Stimulated activated CD4-positive, alpha-beta T cell treated with anti-CD3 and anti-CD28 coated beads, Interleukin-1b, Interleukin-23, amount 100 ng/mL, for 1 hour (primary cell): ENCODE results near the gene ADAM11.
"Not testable (repeated sequence)": the region's sequence is repeated elsewhere in the genome, so short reads cannot be mapped to it uniquely, and the experiment has no call there.

Experiments used
- DNase-seq, 2 donors: peaks; one replicate each; pipeline ENCODE4 v3.0.0-alpha.2; 2020; ENCODE audit warnings: low read depth in 2 of 2

The ADAM11 gene, protein sequence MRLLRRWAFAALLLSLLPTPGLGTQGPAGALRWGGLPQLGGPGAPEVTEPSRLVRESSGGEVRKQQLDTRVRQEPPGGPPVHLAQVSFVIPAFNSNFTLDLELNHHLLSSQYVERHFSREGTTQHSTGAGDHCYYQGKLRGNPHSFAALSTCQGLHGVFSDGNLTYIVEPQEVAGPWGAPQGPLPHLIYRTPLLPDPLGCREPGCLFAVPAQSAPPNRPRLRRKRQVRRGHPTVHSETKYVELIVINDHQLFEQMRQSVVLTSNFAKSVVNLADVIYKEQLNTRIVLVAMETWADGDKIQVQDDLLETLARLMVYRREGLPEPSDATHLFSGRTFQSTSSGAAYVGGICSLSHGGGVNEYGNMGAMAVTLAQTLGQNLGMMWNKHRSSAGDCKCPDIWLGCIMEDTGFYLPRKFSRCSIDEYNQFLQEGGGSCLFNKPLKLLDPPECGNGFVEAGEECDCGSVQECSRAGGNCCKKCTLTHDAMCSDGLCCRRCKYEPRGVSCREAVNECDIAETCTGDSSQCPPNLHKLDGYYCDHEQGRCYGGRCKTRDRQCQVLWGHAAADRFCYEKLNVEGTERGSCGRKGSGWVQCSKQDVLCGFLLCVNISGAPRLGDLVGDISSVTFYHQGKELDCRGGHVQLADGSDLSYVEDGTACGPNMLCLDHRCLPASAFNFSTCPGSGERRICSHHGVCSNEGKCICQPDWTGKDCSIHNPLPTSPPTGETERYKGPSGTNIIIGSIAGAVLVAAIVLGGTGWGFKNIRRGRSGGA

GRCh38 chr17:44758414-44759085, at the start of gene ADAM11:
Gene ADAM11 (plus strand): TSS chr17:44758988. CDS start chr17:44759200, 212 bp downstream.
- no peak for DNase-seq

GRCh38 chr17:44719444-44719843, 39.3 kb upstream of the ADAM11 start:
- DNase-seq = no peak

GRCh38 chr17:44722254-44722653, 36.5 kb upstream of the ADAM11 start:
- DNase-seq = no peak

GRCh38 chr17:44726121-44726520, 32.7 kb upstream of the ADAM11 start:
- DNase-seq = not testable (repeated sequence)

DNA sequence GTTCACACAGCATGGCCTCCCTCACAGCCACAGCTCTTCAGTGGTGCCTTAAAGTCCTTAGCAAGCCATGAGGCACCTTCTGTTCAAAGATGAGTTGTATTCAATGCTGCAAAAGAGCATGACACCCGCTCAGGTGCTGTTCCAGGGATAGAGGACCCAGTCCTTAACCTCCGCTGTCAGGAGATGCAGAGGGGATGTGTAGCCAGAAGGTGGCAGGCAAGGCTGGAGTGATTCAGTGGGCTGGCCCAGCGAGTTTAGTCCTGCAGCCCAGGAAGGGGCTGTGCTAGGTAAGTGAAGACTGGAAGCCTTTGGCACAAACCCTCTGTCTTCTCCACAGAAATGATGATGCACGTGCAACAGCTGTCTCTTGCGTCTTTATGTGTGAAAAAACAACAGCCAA, 25.0 kb upstream of the ADAM11 start:
- DNase-seq = no peak

- DNase-seq = no peak
These were observed 24.5 kb upstream of the ADAM11 start for GRCh38 chr17:44734272-44734671.

DNA sequence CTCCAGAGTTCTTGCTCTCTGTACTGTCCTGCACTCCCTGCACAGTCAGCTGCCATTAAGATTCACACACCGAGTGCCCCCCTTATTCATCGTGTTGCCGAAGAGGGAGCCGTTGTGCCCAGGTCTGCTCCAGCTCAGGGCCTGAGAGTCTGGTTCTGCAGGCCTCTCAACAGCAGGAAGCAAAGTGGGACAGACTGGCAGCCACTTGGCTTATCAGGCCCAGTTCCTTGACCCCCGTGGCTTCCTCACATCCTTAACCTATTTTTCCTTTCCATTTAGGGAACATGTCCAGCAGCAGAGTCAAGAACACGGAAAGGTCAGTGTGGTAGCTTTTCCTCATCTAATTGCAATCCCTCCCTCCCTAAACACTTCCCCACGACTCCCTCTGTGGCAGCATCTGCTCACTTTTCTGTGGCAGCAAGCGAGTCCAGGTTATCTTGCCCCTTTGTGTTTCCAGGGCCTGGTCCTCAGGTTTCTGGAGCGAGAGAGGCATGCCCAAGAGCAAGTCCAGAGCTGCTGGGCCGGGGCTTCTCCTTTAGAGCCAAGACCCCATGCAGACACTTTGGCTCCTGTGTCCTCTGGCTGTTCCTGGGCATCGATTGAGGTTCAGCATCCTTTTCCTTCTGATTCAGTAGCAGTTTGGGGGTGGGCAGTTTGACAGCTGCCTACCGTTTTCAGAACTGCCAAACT, 22.1 kb upstream of the ADAM11 start:
- DNase-seq = no peak

GRCh38 chr17:44738214-44738906, 20.4 kb upstream of the ADAM11 start:
- DNase-seq = no peak

- no peak for DNase-seq
These were observed 17.5 kb upstream of the ADAM11 start for GRCh38 chr17:44741316-44741715.

DNA sequence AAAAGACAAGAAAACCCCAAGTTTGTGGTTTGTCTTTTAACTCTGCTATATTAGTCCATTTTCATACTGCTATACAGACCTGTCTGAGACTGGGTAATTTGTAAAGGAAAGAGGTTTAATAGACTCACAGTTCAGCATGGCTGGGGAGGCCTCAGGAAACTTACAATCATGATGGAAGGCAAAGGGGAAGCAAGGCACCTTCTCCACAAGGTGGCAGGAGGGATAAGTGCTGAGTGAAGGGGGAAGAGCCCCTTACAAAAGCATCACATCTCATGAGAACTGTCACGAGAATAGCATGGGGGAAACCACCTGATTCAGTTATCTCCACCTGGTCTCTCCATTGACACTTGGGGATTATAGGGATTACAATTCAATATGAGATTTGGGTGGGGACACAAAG, 13.5 kb upstream of the ADAM11 start:
- no peak for DNase-seq

- not testable (repeated sequence) for DNase-seq
These were observed 13.1 kb upstream of the ADAM11 start for GRCh38 chr17:44745738-44746137.

- no peak for DNase-seq
These were observed 11.2 kb upstream of the ADAM11 start for GRCh38 chr17:44747566-44747965.

DNA sequence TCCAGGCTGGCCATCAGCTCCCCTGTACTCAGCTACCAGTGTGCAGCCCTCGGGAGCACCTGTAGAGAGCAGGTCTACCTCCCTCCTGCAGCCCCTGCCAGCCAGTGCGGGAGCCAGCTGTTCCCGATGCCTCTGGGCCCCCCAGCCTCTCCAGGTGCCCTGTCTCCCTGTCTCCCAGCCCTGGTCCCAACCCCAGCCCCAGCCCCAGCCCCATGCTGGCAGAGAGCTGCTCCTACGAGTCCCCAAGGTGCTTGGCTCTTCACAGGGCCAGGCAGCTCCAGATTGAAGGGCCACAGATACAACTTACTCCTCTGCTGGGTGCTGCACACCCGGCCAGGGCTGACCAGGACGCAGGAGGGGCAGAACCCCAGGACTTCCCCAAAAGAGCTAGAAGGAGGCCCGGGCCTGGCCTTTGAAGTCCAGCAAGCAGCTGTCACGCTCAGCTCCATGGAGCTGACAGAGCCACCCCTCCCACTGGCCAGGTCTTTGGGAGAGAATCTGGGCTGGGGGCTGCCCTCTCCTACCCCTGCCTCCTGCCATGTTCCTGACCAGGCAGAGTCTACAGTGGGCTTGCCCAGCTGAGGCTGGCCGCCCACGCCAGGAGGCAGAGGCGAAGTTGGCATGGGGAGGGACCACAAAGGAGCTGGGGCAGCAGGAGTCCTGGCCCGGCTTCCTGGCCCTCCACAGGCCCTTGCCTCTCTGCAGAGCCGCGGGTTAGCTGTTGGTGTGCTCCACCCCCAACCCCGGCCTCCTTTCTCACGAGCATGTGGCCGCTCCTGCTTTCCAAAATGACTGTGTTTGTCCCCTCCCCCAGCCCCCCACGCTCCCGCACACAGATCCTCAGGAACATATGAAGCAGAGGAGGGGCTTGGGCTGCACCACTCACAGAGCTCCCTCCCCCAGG, 9.5 kb upstream of the ADAM11 start:
- DNase-seq = no peak

DNA sequence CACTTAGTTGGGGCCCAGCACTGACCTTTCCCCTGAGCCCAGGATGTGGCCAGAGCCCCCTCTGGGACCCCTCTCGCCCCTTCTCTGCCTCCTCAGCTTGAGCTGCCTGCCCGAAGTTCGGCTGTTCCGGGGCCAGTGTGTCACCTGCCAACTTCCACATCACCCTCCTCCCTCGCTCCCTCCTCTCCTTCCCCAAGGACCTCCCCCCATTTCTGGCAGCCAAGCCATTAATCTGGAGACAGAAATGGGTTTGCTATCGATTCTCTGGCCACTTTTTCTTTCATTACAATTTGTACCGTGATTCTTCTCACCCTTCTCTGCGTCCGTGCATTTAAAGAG, 8.8 kb upstream of the ADAM11 start:
- no peak for DNase-seq

DNA sequence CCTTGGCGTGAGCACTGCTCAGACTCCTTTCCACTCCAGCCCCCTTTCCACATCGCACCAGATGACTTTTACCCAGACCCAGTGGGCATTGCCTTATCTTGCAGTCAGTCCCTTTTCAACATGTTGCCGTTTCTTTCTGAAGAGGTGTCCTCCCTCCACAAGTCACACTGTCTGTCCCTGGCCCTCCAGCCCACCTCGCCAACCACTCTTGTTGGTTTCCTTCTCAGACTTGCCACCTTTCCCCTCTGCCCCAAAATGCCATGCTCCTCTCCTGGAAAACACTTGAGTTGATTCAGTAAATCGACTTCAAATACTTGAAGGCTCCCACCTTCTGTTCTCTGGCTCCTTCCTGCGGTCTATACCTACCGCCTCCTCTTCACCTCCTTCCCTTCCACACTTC, 7.5 kb upstream of the ADAM11 start:
- no peak for DNase-seq

GRCh38 chr17:44751806-44752205, 7.0 kb upstream of the ADAM11 start:
- DNase-seq = no peak

DNA sequence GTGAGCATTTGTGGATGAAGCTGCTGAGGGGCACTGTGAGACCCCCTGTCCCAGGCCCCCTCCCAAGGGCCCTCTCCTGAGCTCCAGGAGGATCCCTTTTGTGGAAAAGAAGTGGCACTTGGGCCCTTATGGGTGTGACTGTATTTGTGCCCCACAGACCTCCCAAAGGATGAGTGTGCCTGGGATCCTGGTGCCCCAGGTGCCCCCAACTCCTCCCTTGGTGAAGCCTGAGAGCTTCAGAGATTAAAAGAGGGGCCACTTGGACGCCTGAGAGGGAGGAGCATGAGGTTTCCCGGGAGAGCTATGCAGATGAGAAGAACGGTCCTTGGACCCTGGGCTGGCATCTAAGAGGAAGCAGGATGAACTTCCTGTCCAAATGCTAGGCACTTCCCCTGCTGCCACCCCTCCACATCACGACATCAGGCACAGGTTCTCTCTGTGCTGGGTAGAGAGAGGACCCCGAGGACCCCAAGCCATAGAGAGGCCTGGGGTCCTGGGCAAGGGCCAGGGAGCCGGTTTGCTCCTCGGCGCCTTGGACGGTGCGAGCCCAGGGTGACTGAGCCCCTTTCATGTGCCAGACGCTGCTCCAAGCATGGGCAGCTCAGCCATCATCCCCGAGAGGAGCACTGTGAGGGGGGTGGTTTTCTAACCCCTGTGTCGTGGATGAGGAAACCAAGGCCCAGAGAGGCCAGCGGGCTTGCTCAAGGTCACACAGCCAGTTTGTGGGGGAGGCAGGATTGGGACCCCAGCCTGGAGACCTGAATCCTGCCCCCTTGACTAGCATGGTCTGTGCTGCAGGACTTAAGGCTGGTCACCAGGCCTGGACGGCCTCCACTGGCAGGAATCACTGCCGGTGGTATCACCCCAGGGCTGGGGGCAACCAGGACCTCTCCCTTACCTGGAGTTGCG, 5.6 kb upstream of the ADAM11 start:
- no peak for DNase-seq

DNA sequence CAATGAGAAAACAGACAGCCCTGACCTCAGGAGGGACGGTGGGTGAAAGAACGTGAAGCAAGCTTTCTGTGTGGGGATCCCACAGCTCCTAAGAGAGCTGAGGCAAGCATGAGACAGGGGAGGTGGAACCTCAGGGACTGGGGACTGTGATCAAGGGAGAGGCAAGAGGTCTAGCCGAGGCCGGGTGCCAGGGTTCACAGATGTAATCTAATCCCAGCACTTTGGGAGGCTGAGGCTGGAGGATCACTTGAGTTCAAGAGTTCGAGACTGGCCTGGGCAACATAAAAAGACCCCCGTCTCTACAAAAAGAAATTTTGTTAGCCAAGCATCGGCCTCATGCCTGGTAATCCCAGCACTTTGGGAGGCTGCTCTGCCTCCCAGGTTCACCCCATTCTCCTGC, 4.5 kb upstream of the ADAM11 start:
- DNase-seq = no peak

GRCh38 chr17:44755180-44755579, 3.6 kb upstream of the ADAM11 start:
- not testable (repeated sequence) for DNase-seq
